ENCODE results near the gene TMEM163. TPM values are rescaled to one million over a fixed set of nuclear protein-coding genes. Genes with fewer than 3 reads are reported as not detected.
A peak's percentile ranks its signal among the peaks of the same experiment; 100 is the strongest.

TMEM163 gene
- total RNA-seq, 1 experiment from 2014 or later = 0.04 TPM

- H3K27me3 ChIP-seq = peaks cover 6% of the 10 kb centered on the region; the same call in 1 of the 2 replicates
- H3K4me3 ChIP-seq = no peak overlapping the region
- H3K36me3 ChIP-seq = no peaks in the 10 kb centered on the region
Observed at GRCh38 chr2:134714228-134714627, 4.6 kb downstream of the TMEM163 start.

GRCh38 chr2:134713606-134714005 lies 5.2 kb downstream of the TMEM163 start:
- H3K36me3 ChIP-seq = no peaks in the 10 kb centered on the region
- no peak overlapping the region for H3K27ac ChIP-seq
- H3K4me1 ChIP-seq = no peaks in the 10 kb centered on the region
- peaks cover 8% of the 10 kb centered on the region; the same call in 1 of the 2 replicates for H3K27me3 ChIP-seq
- DNase-seq = no peak
- H3K9me3 ChIP-seq (replicated peaks) = no peaks in the 10 kb centered on the region
- H3K4me3 ChIP-seq = no peak overlapping the region

More at GRCh38 chr2:134714228-134714627, 4.6 kb downstream of the TMEM163 start:
- H3K27ac ChIP-seq = no peak overlapping the region
- H3K4me1 ChIP-seq = no peaks in the 10 kb centered on the region
- no peaks in the 10 kb centered on the region for H3K9me3 ChIP-seq (replicated peaks)
- no peak for DNase-seq

- no peak overlapping the region for H3K4me3 ChIP-seq
- no peaks in the 10 kb centered on the region for H3K36me3 ChIP-seq
- H3K27me3 ChIP-seq = peaks cover 8% of the 10 kb centered on the region; the same call in 1 of the 2 replicates
- H3K27ac ChIP-seq = no peak overlapping the region
- no peaks in the 10 kb centered on the region for H3K4me1 ChIP-seq
- H3K9me3 ChIP-seq (replicated peaks) = no peaks in the 10 kb centered on the region
- DNase-seq = no peak
Observed at GRCh38 chr2:134713176-134713575, 5.6 kb downstream of the TMEM163 start.

GRCh38 chr2:134712736-134713135 lies 6.1 kb downstream of the TMEM163 start:
- no peaks in the 10 kb centered on the region for H3K4me1 ChIP-seq
- no peaks in the 10 kb centered on the region for H3K9me3 ChIP-seq (replicated peaks)
- peaks cover 8% of the 10 kb centered on the region; the same call in 1 of the 2 replicates for H3K27me3 ChIP-seq
- H3K36me3 ChIP-seq = no peaks in the 10 kb centered on the region
- no peak overlapping the region for H3K4me3 ChIP-seq
- no peak overlapping the region for H3K27ac ChIP-seq
- DNase-seq = no peak

GRCh38 chr2:134712299-134712698 lies 6.5 kb downstream of the TMEM163 start:
- Histone ChIP-seq H3K27ac (no peak overlapping the region), H3K4me3 (no peak overlapping the region), H3K9me3 (replicated peaks) (no peaks in the 10 kb centered on the region), H3K4me1 (no peaks in the 10 kb centered on the region), H3K36me3 (no peaks in the 10 kb centered on the region), H3K27me3 (peaks cover 8% of the 10 kb centered on the region; the same call in 1 of the 2 replicates)
- DNase-seq = no peak

- no peak overlapping the region for H3K4me3 ChIP-seq
- H3K27me3 ChIP-seq = peaks cover 8% of the 10 kb centered on the region; the same call in 1 of the 2 replicates
Observed at GRCh38 chr2:134711692-134712091, 7.1 kb downstream of the TMEM163 start.

GRCh38 chr2:134707330-134707676 lies 11.5 kb downstream of the TMEM163 start:
- Histone ChIP-seq H3K36me3 (no peaks in the 10 kb centered on the region), H3K4me3 (no peak overlapping the region), H3K27ac (no peak overlapping the region), H3K9me3 (replicated peaks) (no peaks in the 10 kb centered on the region), H3K27me3 (0 out of 2 replicates have a peak, but pooled peaks cover 2% of the 10 kb centered on the region), H3K4me1 (no peaks in the 10 kb centered on the region; the same call in 1 of the 2 replicates)
- no peak for DNase-seq

More at GRCh38 chr2:134711692-134712091, 7.1 kb downstream of the TMEM163 start:
- Histone ChIP-seq H3K4me1 (no peaks in the 10 kb centered on the region), H3K36me3 (no peaks in the 10 kb centered on the region), H3K27ac (no peak overlapping the region), H3K9me3 (replicated peaks) (no peaks in the 10 kb centered on the region)
- no peak for DNase-seq

- Histone ChIP-seq H3K4me3 (no peak overlapping the region), H3K27me3 (0 out of 2 replicates have a peak, but pooled peaks cover 2% of the 10 kb centered on the region), H3K9me3 (replicated peaks) (no peaks in the 10 kb centered on the region), H3K27ac (no peak overlapping the region), H3K4me1 (no peaks in the 10 kb centered on the region; the same call in 1 of the 2 replicates), H3K36me3 (no peaks in the 10 kb centered on the region)
- DNase-seq = peak; percentile 44 to 60
Observed at GRCh38 chr2:134706587-134707329, 12.0 kb downstream of the TMEM163 start.

- no peaks in the 10 kb centered on the region for H3K36me3 ChIP-seq
- no peak overlapping the region for H3K4me3 ChIP-seq
- DNase-seq = peak in 1 of 2 experiments; percentile 13
- H3K27me3 ChIP-seq = 0 out of 2 replicates have a peak, but pooled peaks cover 2% of the 10 kb centered on the region
- no peaks in the 10 kb centered on the region for H3K9me3 ChIP-seq (replicated peaks)
- no peak overlapping the region for H3K27ac ChIP-seq
- H3K4me1 ChIP-seq = no peaks in the 10 kb centered on the region; the same call in 1 of the 2 replicates
Observed at GRCh38 chr2:134705861-134706586, 12.8 kb downstream of the TMEM163 start.

- Histone ChIP-seq H3K4me1 (no peaks in the 10 kb centered on the region; the same call in 1 of the 2 replicates), H3K9me3 (replicated peaks) (no peaks in the 10 kb centered on the region), H3K27ac (no peak overlapping the region), H3K27me3 (0 out of 2 replicates have a peak, but pooled peaks cover 2% of the 10 kb centered on the region), H3K36me3 (no peaks in the 10 kb centered on the region), H3K4me3 (no peak overlapping the region)
- no peak for DNase-seq
Observed at GRCh38 chr2:134704173-134704572, 14.6 kb downstream of the TMEM163 start.

- no peak for DNase-seq
- no peaks in the 10 kb centered on the region for H3K27me3 ChIP-seq
- no peaks in the 10 kb centered on the region; the same call in 1 of the 2 replicates for H3K4me1 ChIP-seq
- no peak overlapping the region for H3K27ac ChIP-seq
- H3K4me3 ChIP-seq = no peak overlapping the region
- no peaks in the 10 kb centered on the region for H3K36me3 ChIP-seq
- no peaks in the 10 kb centered on the region for H3K9me3 ChIP-seq (replicated peaks)
Observed at GRCh38 chr2:134703426-134703825, 15.4 kb downstream of the TMEM163 start.

GRCh38 chr2:134700730-134701129 lies 18.1 kb downstream of the TMEM163 start:
- Histone ChIP-seq H3K27me3 (no peaks in the 10 kb centered on the region), H3K27ac (no peak overlapping the region), H3K9me3 (replicated peaks) (no peaks in the 10 kb centered on the region), H3K4me3 (no peak overlapping the region), H3K36me3 (no peaks in the 10 kb centered on the region), H3K4me1 (no peaks in the 10 kb centered on the region)
- no peak for DNase-seq

- no peak overlapping the region for H3K4me3 ChIP-seq
- no peaks in the 10 kb centered on the region for H3K36me3 ChIP-seq
- H3K4me1 ChIP-seq = no peaks in the 10 kb centered on the region
- no peak overlapping the region for H3K27ac ChIP-seq
- H3K27me3 ChIP-seq = no peaks in the 10 kb centered on the region
- no peaks in the 10 kb centered on the region for H3K9me3 ChIP-seq (replicated peaks)
- DNase-seq = no peak
Observed at GRCh38 chr2:134694411-134694810, 24.4 kb downstream of the TMEM163 start.

GRCh38 chr2:134693359-134694330 lies 25.2 kb downstream of the TMEM163 start:
- DNase-seq = no peak
- no peak overlapping the region for H3K27ac ChIP-seq
- no peaks in the 10 kb centered on the region for H3K36me3 ChIP-seq
- H3K4me3 ChIP-seq = no peak overlapping the region
- no peaks in the 10 kb centered on the region for H3K4me1 ChIP-seq
- no peaks in the 10 kb centered on the region for H3K27me3 ChIP-seq
- H3K9me3 ChIP-seq (replicated peaks) = no peaks in the 10 kb centered on the region
